Neural cell (in vitro differentiated cells): ENCODE measurements around the gene S100A5. TPM values are rescaled to one million over a fixed set of nuclear protein-coding genes. Genes with fewer than 3 reads are reported as not detected.

Experiments used
- H2AFZ ChIP-seq: fragments of 200-600, 300-800 bp; sonication (generic), shearing (Covaris generic); 2 replicates; pipeline ENCODE4 v1.6.0; 2014; ENCODE audit warnings: low read depth, mild to moderate bottlenecking, antibody characterized with exemption, low read length, moderate library complexity
- H3F3A ChIP-seq: fragments of 200-600 bp; shearing (Covaris generic); 2 replicates; pipeline ENCODE4 v1.6.1; 2016; ENCODE audit warnings: mild to moderate bottlenecking, moderate library complexity, mixed read lengths, antibody characterized with exemption, low read length; ENCODE audit not compliant: insufficient read depth, poor library complexity, severe bottlenecking
- H3K27ac ChIP-seq: fragments of 200-600, 300-800 bp; sonication (generic), shearing (Covaris generic); 2 replicates; pipeline ENCODE4 v1.5.1; 2014; ENCODE audit warnings: mild to moderate bottlenecking, low read length, moderate library complexity
- H3K27me3 ChIP-seq: fragments of 300-800, 200-600 bp; sonication (generic), shearing (Covaris generic); 2 replicates; pipeline ENCODE4 v1.6.0; 2014; ENCODE audit warnings: mild to moderate bottlenecking, low read depth, low read length, moderate library complexity; ENCODE audit not compliant: insufficient read depth
- H3K36me3 ChIP-seq: fragments of 300-800, 200-600 bp; sonication (generic), shearing (Covaris generic); 2 replicates; pipeline ENCODE4 v1.5.1; 2014; ENCODE audit warnings: mild to moderate bottlenecking, antibody characterized with exemption, low read length, moderate library complexity; ENCODE audit not compliant: insufficient read depth
- H3K4me2 ChIP-seq: fragments of 300-800, 200-600 bp; sonication (generic), shearing (Covaris generic); 2 replicates; pipeline ENCODE4 v1.6.0; 2014; ENCODE audit warnings: mild to moderate bottlenecking, low read length
- H3K4me3 ChIP-seq: fragments of 300-800, 200-600 bp; sonication (generic), shearing (Covaris generic); 2 replicates; pipeline ENCODE4 v1.5.1; 2014; ENCODE audit warnings: mild to moderate bottlenecking, low read length, moderate library complexity
- H3K79me2 ChIP-seq: fragments of 200-600 bp; shearing (Covaris generic); replicated peaks from 2 replicates; pipeline ENCODE4 v1.6.0; 2014; ENCODE audit warnings: mild to moderate bottlenecking, low read length, moderate library complexity; ENCODE audit not compliant: insufficient read depth
- H3K9ac ChIP-seq: fragments of 300-800, 200-600 bp; sonication (generic), shearing (Covaris generic); 2 replicates; pipeline ENCODE4 v1.6.1; 2016; ENCODE audit warnings: mild to moderate bottlenecking, low read length, mixed read lengths
- H3K9me2 ChIP-seq: fragments of 200-600 bp; shearing (Covaris generic); 2 replicates; pipeline ENCODE4 v1.6.1; 2016; ENCODE audit warnings: mild to moderate bottlenecking, low read length, mixed read lengths; ENCODE audit not compliant: insufficient read depth
- H3K9me3 ChIP-seq: fragments of 200-600, 300-800 bp; sonication (generic), shearing (Covaris generic); 2 replicates; pipeline ENCODE4 v1.6.1; 2016; ENCODE audit warnings: mild to moderate bottlenecking, mixed run types, low read length, moderate library complexity, mixed read lengths
- H4K20me1 ChIP-seq: fragments of 200-600 bp; shearing (Covaris generic); 2 replicates; pipeline ENCODE4 v1.6.1; 2016; ENCODE audit warnings: mild to moderate bottlenecking, mixed run types; ENCODE audit not compliant: insufficient read depth
- EP300 ChIP-seq: fragments of 450-650 bp; conservative IDR thresholded peaks from 2 replicates; pipeline ENCODE4 v1.6.1; 2014; ENCODE audit warnings: antibody characterized with exemption, mild to moderate bottlenecking, moderate library complexity; ENCODE audit not compliant: poor library complexity, severe bottlenecking
- EZH2 ChIP-seq: fragments of 200-600, 300-800 bp; shearing (Covaris generic), sonication (generic); IDR thresholded peaks from 2 replicates; pipeline ENCODE4 v1.6.1; 2014; ENCODE audit warnings: antibody characterized with exemption, low read length, borderline replicate concordance, mild to moderate bottlenecking; ENCODE audit not compliant: insufficient read depth, poor library complexity, severe bottlenecking
- MXI1 ChIP-seq: fragments of 450-650 bp; conservative IDR thresholded peaks from 2 replicates; pipeline ENCODE4 v1.6.1; 2014; ENCODE audit warnings: antibody characterized with exemption, mild to moderate bottlenecking; ENCODE audit not compliant: poor library complexity, severe bottlenecking
- POLR2AphosphoS5 ChIP-seq: IDR thresholded peaks from 2 replicates; pipeline ENCODE4 v1.6.1; 2012
- RAD21 ChIP-seq: fragments of 450-650 bp; conservative IDR thresholded peaks from 2 replicates; pipeline ENCODE4 v1.6.1; 2014; ENCODE audit warnings: antibody characterized with exemption, mild to moderate bottlenecking, moderate library complexity
- SMC3 ChIP-seq: fragments of 450-650 bp; conservative IDR thresholded peaks from 2 replicates; pipeline ENCODE4 v1.6.1; 2014; ENCODE audit warnings: antibody characterized with exemption, mild to moderate bottlenecking, moderate library complexity; ENCODE audit not compliant: poor library complexity
- TAF1 ChIP-seq: IDR thresholded peaks from 2 replicates; pipeline ENCODE4 v1.6.1; 2012; ENCODE audit warnings: low read depth
- polyA plus RNA-seq: library from polyadenylated mRNA; depleted of rRNA; stranded (reverse); fragments of >200 nt; gene quantifications from 2 replicates; pipeline ENCODE4 v1.2.3, GENCODE V29; 2014
- TF ChIP-seq, protein P1 (sequence below): fragments of 450-650 bp; IDR thresholded peaks from 2 replicates; pipeline ENCODE4 v1.5.1; 2014; ENCODE audit warnings: antibody characterized with exemption, mild to moderate bottlenecking, moderate library complexity; ENCODE audit not compliant: poor library complexity, severe bottlenecking
- TF ChIP-seq, protein P2 (sequence below): IDR thresholded peaks from 2 replicates; pipeline ENCODE4 v1.6.1; 2012; ENCODE audit warnings: borderline replicate concordance

The S100A5 gene
- polyA plus RNA-seq, 1 donor from 2014 or later = not detected

DNA sequence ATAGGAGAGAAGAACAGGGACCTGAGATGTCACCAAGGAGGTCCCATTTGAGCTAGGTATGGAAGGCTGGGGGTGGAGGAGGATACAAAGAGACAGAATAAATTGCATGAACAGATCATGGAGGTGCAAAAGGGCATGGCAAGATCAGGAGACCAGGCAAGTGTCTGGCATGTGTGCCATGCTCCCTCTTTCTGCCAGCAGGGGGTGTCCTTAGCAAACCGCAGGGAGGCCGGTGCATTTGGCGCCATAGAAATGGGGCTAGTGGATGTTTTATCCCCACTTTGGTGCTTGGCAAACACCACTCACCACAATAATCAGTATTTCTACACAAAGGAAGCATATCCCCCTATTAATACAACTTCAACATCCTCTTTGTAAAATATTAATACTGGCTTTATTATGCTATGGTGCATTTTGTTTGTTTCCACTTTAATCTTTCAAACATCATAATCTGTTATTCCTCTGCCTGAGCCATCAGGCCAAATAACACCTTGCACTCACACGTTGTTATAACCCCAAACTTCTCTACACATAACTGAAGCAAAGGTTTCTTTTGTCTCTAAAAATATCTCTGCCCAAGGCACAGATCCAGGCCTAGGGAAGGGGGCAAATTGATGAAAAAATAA, 30.9 kb downstream of the S100A5 start:
- no peaks in the 10 kb centered on the region for H3K9me2 ChIP-seq
- TF ChIP-seq EP300 = no peak
- TF ChIP-seq, protein P1, sequence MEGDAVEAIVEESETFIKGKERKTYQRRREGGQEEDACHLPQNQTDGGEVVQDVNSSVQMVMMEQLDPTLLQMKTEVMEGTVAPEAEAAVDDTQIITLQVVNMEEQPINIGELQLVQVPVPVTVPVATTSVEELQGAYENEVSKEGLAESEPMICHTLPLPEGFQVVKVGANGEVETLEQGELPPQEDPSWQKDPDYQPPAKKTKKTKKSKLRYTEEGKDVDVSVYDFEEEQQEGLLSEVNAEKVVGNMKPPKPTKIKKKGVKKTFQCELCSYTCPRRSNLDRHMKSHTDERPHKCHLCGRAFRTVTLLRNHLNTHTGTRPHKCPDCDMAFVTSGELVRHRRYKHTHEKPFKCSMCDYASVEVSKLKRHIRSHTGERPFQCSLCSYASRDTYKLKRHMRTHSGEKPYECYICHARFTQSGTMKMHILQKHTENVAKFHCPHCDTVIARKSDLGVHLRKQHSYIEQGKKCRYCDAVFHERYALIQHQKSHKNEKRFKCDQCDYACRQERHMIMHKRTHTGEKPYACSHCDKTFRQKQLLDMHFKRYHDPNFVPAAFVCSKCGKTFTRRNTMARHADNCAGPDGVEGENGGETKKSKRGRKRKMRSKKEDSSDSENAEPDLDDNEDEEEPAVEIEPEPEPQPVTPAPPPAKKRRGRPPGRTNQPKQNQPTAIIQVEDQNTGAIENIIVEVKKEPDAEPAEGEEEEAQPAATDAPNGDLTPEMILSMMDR = peak; percentile 35
- no peaks in the 10 kb centered on the region for H3F3A ChIP-seq
- no peak overlapping the region for H3K4me2 ChIP-seq
- no peaks in the 10 kb centered on the region for H3K9me3 ChIP-seq
- H3K9ac ChIP-seq = no peak overlapping the region
- no peak overlapping the region for H2AFZ ChIP-seq
- H4K20me1 ChIP-seq = no peaks in the 10 kb centered on the region
- no peak overlapping the region for H3K27ac ChIP-seq
- no peak overlapping the region for H3K4me3 ChIP-seq
- no peaks in the 10 kb centered on the region for H3K36me3 ChIP-seq
- no peaks in the 10 kb centered on the region for H3K27me3 ChIP-seq
- H3K79me2 ChIP-seq = no peaks in the 10 kb centered on the region

DNA sequence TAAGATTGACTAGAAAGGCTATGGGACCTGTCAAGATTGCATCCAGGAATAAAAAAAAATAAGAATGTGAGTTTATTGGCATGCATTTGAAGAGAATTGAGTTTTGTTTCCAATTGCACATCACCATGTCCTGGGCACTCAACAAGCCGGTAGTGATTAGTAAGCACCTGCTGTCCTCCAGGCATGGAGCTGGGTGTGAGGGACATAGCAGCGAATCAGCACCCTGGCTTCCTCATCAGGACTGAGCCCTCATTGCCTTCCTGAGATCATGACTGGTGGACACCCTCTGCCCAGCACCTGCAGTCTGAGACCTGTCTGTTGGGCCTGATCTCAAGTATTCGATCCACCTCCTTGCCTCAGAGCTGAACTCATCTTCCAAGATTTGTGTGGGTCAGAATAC, 31.7 kb downstream of the S100A5 start:
- Histone ChIP-seq H3K9me3 (no peaks in the 10 kb centered on the region), H4K20me1 (no peaks in the 10 kb centered on the region), H3K4me3 (no peak overlapping the region), H3K36me3 (no peaks in the 10 kb centered on the region), H3K4me2 (no peak overlapping the region), H3K9me2 (no peaks in the 10 kb centered on the region), H3K79me2 (no peaks in the 10 kb centered on the region), H2AFZ (no peak overlapping the region), H3K27me3 (no peaks in the 10 kb centered on the region), H3K27ac (no peak overlapping the region), H3F3A (no peaks in the 10 kb centered on the region), H3K9ac (no peak overlapping the region)
- TF ChIP-seq EZH2 (no peak), TAF1 (no peak), MXI1 (no peak), POLR2AphosphoS5 (no peak), RAD21 (no peak), SMC3 (no peak), EP300 (no peak)
- TF ChIP-seq, protein P2, sequence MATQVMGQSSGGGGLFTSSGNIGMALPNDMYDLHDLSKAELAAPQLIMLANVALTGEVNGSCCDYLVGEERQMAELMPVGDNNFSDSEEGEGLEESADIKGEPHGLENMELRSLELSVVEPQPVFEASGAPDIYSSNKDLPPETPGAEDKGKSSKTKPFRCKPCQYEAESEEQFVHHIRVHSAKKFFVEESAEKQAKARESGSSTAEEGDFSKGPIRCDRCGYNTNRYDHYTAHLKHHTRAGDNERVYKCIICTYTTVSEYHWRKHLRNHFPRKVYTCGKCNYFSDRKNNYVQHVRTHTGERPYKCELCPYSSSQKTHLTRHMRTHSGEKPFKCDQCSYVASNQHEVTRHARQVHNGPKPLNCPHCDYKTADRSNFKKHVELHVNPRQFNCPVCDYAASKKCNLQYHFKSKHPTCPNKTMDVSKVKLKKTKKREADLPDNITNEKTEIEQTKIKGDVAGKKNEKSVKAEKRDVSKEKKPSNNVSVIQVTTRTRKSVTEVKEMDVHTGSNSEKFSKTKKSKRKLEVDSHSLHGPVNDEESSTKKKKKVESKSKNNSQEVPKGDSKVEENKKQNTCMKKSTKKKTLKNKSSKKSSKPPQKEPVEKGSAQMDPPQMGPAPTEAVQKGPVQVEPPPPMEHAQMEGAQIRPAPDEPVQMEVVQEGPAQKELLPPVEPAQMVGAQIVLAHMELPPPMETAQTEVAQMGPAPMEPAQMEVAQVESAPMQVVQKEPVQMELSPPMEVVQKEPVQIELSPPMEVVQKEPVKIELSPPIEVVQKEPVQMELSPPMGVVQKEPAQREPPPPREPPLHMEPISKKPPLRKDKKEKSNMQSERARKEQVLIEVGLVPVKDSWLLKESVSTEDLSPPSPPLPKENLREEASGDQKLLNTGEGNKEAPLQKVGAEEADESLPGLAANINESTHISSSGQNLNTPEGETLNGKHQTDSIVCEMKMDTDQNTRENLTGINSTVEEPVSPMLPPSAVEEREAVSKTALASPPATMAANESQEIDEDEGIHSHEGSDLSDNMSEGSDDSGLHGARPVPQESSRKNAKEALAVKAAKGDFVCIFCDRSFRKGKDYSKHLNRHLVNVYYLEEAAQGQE = no peak
- TF ChIP-seq, protein P1 = no peak
